ENCODE data around the gene CXCL13.
A peak's percentile ranks its signal among the peaks of the same experiment; 100 is the strongest.
"Not testable (repeated sequence)": the region's sequence is repeated elsewhere in the genome, so short reads cannot be mapped to it uniquely, and the experiment has no call there.

Gene CXCL13

GRCh38 chr4:77600521-77601451 lies 4.8 kb upstream of the CXCL13 start:
- peak; percentile 27 for DNase-seq (ENCODE audit: low spot score)
- peak; percentile 32 for FAIRE-seq

- DNase-seq (ENCODE audit: low spot score) (no peak), FAIRE-seq (no peak)
These were observed 3.9 kb upstream of the CXCL13 start for GRCh38 chr4:77601614-77602187.

GRCh38 chr4:77613267-77613666 lies 7.6 kb downstream of the CXCL13 start:
- FAIRE-seq (no peak), DNase-seq (ENCODE audit: low spot score) (no peak)

- no peak for FAIRE-seq
- no peak for DNase-seq (ENCODE audit: low spot score)
These were observed 9.5 kb downstream of the CXCL13 start for GRCh38 chr4:77615153-77615552.

- FAIRE-seq: no peak
- DNase-seq (ENCODE audit: low spot score): peak; percentile 52
These were observed 11.6 kb downstream of the CXCL13 start for GRCh38 chr4:77617203-77617602.

GRCh38 chr4:77618383-77619241 lies 13.0 kb downstream of the CXCL13 start:
- peak; percentile 55 for FAIRE-seq
- DNase-seq (ENCODE audit: low spot score): peak; percentile 38

- DNase-seq (ENCODE audit: low spot score) (no peak), FAIRE-seq (no peak)
These were observed 13.8 kb downstream of the CXCL13 start for GRCh38 chr4:77619408-77619807.

- FAIRE-seq (no peak), DNase-seq (ENCODE audit: low spot score) (no peak)
These were observed 15.6 kb downstream of the CXCL13 start for GRCh38 chr4:77621254-77621653.

- DNase-seq (ENCODE audit: low spot score) (no peak), FAIRE-seq (no peak)
These were observed 17.5 kb downstream of the CXCL13 start for GRCh38 chr4:77623091-77623490.

- DNase-seq (ENCODE audit: low spot score) (no peak), FAIRE-seq (no peak)
These were observed 18.6 kb downstream of the CXCL13 start for GRCh38 chr4:77624213-77624612.

- DNase-seq (ENCODE audit: low spot score): no peak
- FAIRE-seq: no peak
These were observed 19.9 kb downstream of the CXCL13 start for GRCh38 chr4:77625485-77625884.

GRCh38 chr4:77629885-77630284 lies 24.3 kb downstream of the CXCL13 start:
- DNase-seq (ENCODE audit: low spot score) (no peak), FAIRE-seq (no peak)

GRCh38 chr4:77631276-77631675 lies 25.7 kb downstream of the CXCL13 start:
- DNase-seq (ENCODE audit: low spot score) (no peak), FAIRE-seq (no peak)

- DNase-seq (ENCODE audit: low spot score) (no peak), FAIRE-seq (no peak)
These were observed 28.6 kb downstream of the CXCL13 start for GRCh38 chr4:77634132-77634785.

- FAIRE-seq: no peak
- DNase-seq (ENCODE audit: low spot score): no peak
These were observed 29.6 kb downstream of the CXCL13 start for GRCh38 chr4:77635246-77635645.

GRCh38 chr4:77635876-77636275 lies 30.3 kb downstream of the CXCL13 start:
- no peak for FAIRE-seq

GRCh38 chr4:77636902-77637301 lies 31.3 kb downstream of the CXCL13 start:
- DNase-seq (ENCODE audit: low spot score) (peak; percentile 26), FAIRE-seq (no peak)

More at GRCh38 chr4:77635876-77636275, 30.3 kb downstream of the CXCL13 start:
- DNase-seq (ENCODE audit: low spot score): no peak

- FAIRE-seq; DNase-seq (ENCODE audit: low spot score): not testable (repeated sequence)
These were observed 38.4 kb downstream of the CXCL13 start for GRCh38 chr4:77644069-77644468.

GRCh38 chr4:77650787-77651186 lies 45.2 kb downstream of the CXCL13 start:
- no peak for FAIRE-seq

GRCh38 chr4:77651820-77652219 lies 46.2 kb downstream of the CXCL13 start:
- no peak for DNase-seq (ENCODE audit: low spot score)

More at GRCh38 chr4:77650787-77651186, 45.2 kb downstream of the CXCL13 start:
- DNase-seq (ENCODE audit: low spot score): no peak

GRCh38 chr4:77652237-77652897 lies 46.7 kb downstream of the CXCL13 start:
- FAIRE-seq (no peak), DNase-seq (ENCODE audit: low spot score) (no peak)

More at GRCh38 chr4:77651820-77652219, 46.2 kb downstream of the CXCL13 start:
- no peak for FAIRE-seq
